ENCODE results near the gene PIK3R6.

- no peak for TF ChIP-seq CTCF (IDR thresholded peaks at IDR 0.05)
- no peak for TF ChIP-seq POLR2A (IDR thresholded peaks at IDR 0.05)
Measured at GRCh38 chr17:8910969-8911604, 43.6 kb upstream of the PIK3R6 start.
